ENCODE measurements around the gene UCKL1. TPM values are rescaled to one million over a fixed set of nuclear protein-coding genes. Genes with fewer than 3 reads are reported as not detected.
A peak's percentile ranks its signal among the peaks of the same experiment; 100 is the strongest.
"Not testable (repeated sequence)": the region's sequence is repeated elsewhere in the genome, so short reads cannot be mapped to it uniquely, and the experiment has no call there.

Gene UCKL1
- total RNA-seq, 1 donor from 2014 or later: 48.7 TPM

GRCh38 chr20:63942969-63943807 is 13.0 kb downstream of the UCKL1 start:
- DNase-seq: no peak

GRCh38 chr20:63942250-63942951 is 13.8 kb downstream of the UCKL1 start:
- DNase-seq: peak; percentile 57

GRCh38 chr20:63941282-63942081 is 14.7 kb downstream of the UCKL1 start:
- peak; percentile 53 for DNase-seq

GRCh38 chr20:63940472-63941266 is 15.5 kb downstream of the UCKL1 start:
- no peak for DNase-seq

- no peak for DNase-seq
Measured at GRCh38 chr20:63940071-63940471, 16.1 kb downstream of the UCKL1 start.

GRCh38 chr20:63939061-63939935 is 16.9 kb downstream of the UCKL1 start:
- no peak for DNase-seq

GRCh38 chr20:63937596-63937995 is 18.6 kb downstream of the UCKL1 start:
- DNase-seq: no peak

- DNase-seq: no peak
Measured at GRCh38 chr20:63935447-63935846, 20.8 kb downstream of the UCKL1 start.

- DNase-seq: no peak
Measured at GRCh38 chr20:63934271-63935068, 21.7 kb downstream of the UCKL1 start.

GRCh38 chr20:63933646-63934045 is 22.6 kb downstream of the UCKL1 start:
- no peak for DNase-seq

GRCh38 chr20:63932606-63933160 is 23.5 kb downstream of the UCKL1 start:
- DNase-seq: no peak

- DNase-seq: no peak
Measured at GRCh38 chr20:63931735-63932134, 24.5 kb downstream of the UCKL1 start.

- DNase-seq: no peak
Measured at GRCh38 chr20:63930971-63931553, 25.2 kb downstream of the UCKL1 start.

- DNase-seq: not testable (repeated sequence)
Measured at GRCh38 chr20:63929473-63929883, 26.7 kb downstream of the UCKL1 start.

GRCh38 chr20:63929071-63929470 is 27.1 kb downstream of the UCKL1 start:
- DNase-seq: no peak

- no peak for DNase-seq
Measured at GRCh38 chr20:63926298-63926697, 29.9 kb downstream of the UCKL1 start.

- no peak for DNase-seq
Measured at GRCh38 chr20:63924241-63924640, 32.0 kb downstream of the UCKL1 start.

GRCh38 chr20:63923651-63924050 is 32.6 kb downstream of the UCKL1 start:
- peak; percentile 41 for DNase-seq

- no peak for DNase-seq
Measured at GRCh38 chr20:63920226-63920625, 36.0 kb downstream of the UCKL1 start.

Data from tongue (tissue), 2 donors.